Mucosa of descending colon (tissue), 3 donors: ENCODE data around the gene E4F1. TPM values are rescaled to one million over a fixed set of nuclear protein-coding genes. Genes with fewer than 3 reads are reported as not detected.

Experiments used
- ATAC-seq: fragments of 200-7000 bp; cut with Tn5 transposase; one replicate; pipeline ENCODE4 v1.9.1; 2020; ENCODE audit warnings: mild to moderate bottlenecking, moderate library complexity
- DNase-seq, 3 donors: peaks; one replicate each; pipeline ENCODE4 v3.0.0-alpha.2; 2020
- H3K36me3 ChIP-seq: fragments of 200-600 bp; one replicate; pipeline ENCODE4 v1.8.0; 2021; ENCODE audit warnings: low read depth, mild to moderate bottlenecking
- H3K4me1 ChIP-seq: fragments of 200-600 bp; one replicate; pipeline ENCODE4 v1.8.0; 2021; ENCODE audit warnings: low read depth, mild to moderate bottlenecking
- H3K4me3 ChIP-seq: fragments of 200-600 bp; one replicate; pipeline ENCODE4 v1.8.0; 2021; ENCODE audit warnings: mild to moderate bottlenecking
- H3K9me3 ChIP-seq: fragments of 200-600 bp; one replicate; pipeline ENCODE4 v1.8.0; 2021; ENCODE audit warnings: mild to moderate bottlenecking
- CTCF ChIP-seq: fragments of 200-600 bp; IDR thresholded peaks from one replicate; pipeline ENCODE4 v1.8.0; 2022; ENCODE audit warnings: antibody characterized with exemption, mild to moderate bottlenecking
- intact Hi-C, 2 donors: fragments of 100-400 bp; cut with DNase I in 1 of 2; cut with micrococcal nuclease in 1 of 2; formaldehyde crosslinking; loops; one replicate each; pipeline versions ENCODE4 v1.11.0 to v1.11.1; 2022; cut with DNase I, micrococcal nuclease
- total RNA-seq, 3 donors: library from RNA; stranded (reverse); fragmentation: NEBNext Ultra II Directional in 2 of 3; extraction: Animal tissue kit (Norgen Biotek cat#: 25700) in 2 of 3; gene quantifications; one replicate each; pipeline versions ENCODE4 v1.2.1 to v1.2.4, GENCODE V29; 2021 to 2023
- donor health status: DM: no; HTN: no; CAD: no; lungs with moderate emphysema.
- donor health status: DM: no; HTN: no; CAD: no.
- donor health status: DM: no; HTN: yes; CAD: no.

E4F1 gene
- total RNA-seq, 3 donors from 2014 or later, result 23.5 to 28.3 (median 24.2) TPM

- Histone ChIP-seq H3K9me3 (no peaks in the 10 kb centered on the region), H3K36me3 (peaks cover 4% of the 10 kb centered on the region), H3K4me1 (peaks cover 23% of the 10 kb centered on the region), H3K4me3 (peak overlapping the region; percentile 38)
- DNase-seq, result peak; percentile 60 to 75 (median 74)
- peak; percentile 64 for ATAC-seq
- intact Hi-C loops, result no loop called here
- TF ChIP-seq CTCF, result no peak
These were observed 623 bp downstream of the E4F1 start for GRCh38 chr16:2223942-2224486.

GRCh38 chr16:2226245-2226793 lies 2.9 kb downstream of the E4F1 start:
- intact Hi-C loops, result no loop called here
- Histone ChIP-seq H3K4me1 (peaks cover 23% of the 10 kb centered on the region), H3K36me3 (peaks cover 4% of the 10 kb centered on the region), H3K9me3 (no peaks in the 10 kb centered on the region), H3K4me3 (no peak overlapping the region)
- no peak for TF ChIP-seq CTCF
- DNase-seq (peak in 2 of 3 donors; percentile 49 to 57), ATAC-seq (no peak)

GRCh38 chr16:2226918-2227317 lies 3.5 kb downstream of the E4F1 start:
- Histone ChIP-seq H3K9me3 (no peaks in the 10 kb centered on the region), H3K4me1 (peaks cover 23% of the 10 kb centered on the region), H3K4me3 (no peak overlapping the region), H3K36me3 (peaks cover 4% of the 10 kb centered on the region)
- TF ChIP-seq CTCF, result no peak
- no peak for DNase-seq
- intact Hi-C loops, result no loop called here
- ATAC-seq, result no peak

- DNase-seq (no peak), ATAC-seq (no peak)
- Histone ChIP-seq H3K4me3 (no peak overlapping the region), H3K9me3 (no peaks in the 10 kb centered on the region), H3K4me1 (peaks cover 22% of the 10 kb centered on the region), H3K36me3 (peaks cover 7% of the 10 kb centered on the region)
- TF ChIP-seq CTCF, result no peak
- intact Hi-C loops, result no loop called here
These were observed 4.9 kb downstream of the E4F1 start for GRCh38 chr16:2228161-2228824.

GRCh38 chr16:2229091-2229490 lies 5.7 kb downstream of the E4F1 start:
- intact Hi-C loops, result no loop called here
- DNase-seq (no peak), ATAC-seq (no peak)
- TF ChIP-seq CTCF, result no peak
- Histone ChIP-seq H3K4me1 (peaks cover 21% of the 10 kb centered on the region), H3K9me3 (no peaks in the 10 kb centered on the region), H3K4me3 (no peak overlapping the region), H3K36me3 (peaks cover 7% of the 10 kb centered on the region)
